ENCODE data around the gene LIN52.

LIN52 gene

GRCh38 chr14:74127634-74128033 is 42.9 kb downstream of the LIN52 start:
- ChIA-PET POLR2A (ENCODE audit: low non-redundant PET) (no interaction called here), CTCF (no interaction called here)
- TF ChIP-seq CTCF (conservative IDR thresholded peaks at IDR 0.05; ENCODE audit: low read depth), result no peak
- no peak overlapping the region for H3K27ac ChIP-seq
- no peak for DNase-seq (ENCODE audit: low spot score)

- CTCF ChIA-PET, result interaction anchor here (0.7 kb wide), 1 partner anchor 74 kb away, joined by 4 read pairs; no protein-coding TSS in a partner anchor
- TF ChIP-seq CTCF (conservative IDR thresholded peaks at IDR 0.05; ENCODE audit: low read depth), result no peak
- POLR2A ChIA-PET (ENCODE audit: low non-redundant PET), result no interaction called here
- DNase-seq (ENCODE audit: low spot score), result no peak
- H3K27ac ChIP-seq, result no peak overlapping the region
Observed at GRCh38 chr14:74133833-74134481, 49.2 kb downstream of the LIN52 start.

GRCh38 chr14:74134484-74134883 is 49.7 kb downstream of the LIN52 start:
- no peak for DNase-seq (ENCODE audit: low spot score)
- TF ChIP-seq CTCF (conservative IDR thresholded peaks at IDR 0.05; ENCODE audit: low read depth), result no peak
- no peak overlapping the region for H3K27ac ChIP-seq
- CTCF ChIA-PET, result no interaction called here
- POLR2A ChIA-PET (ENCODE audit: low non-redundant PET), result no interaction called here

- DNase-seq (ENCODE audit: low spot score), result no peak
- POLR2A ChIA-PET (ENCODE audit: low non-redundant PET), result no interaction called here
- TF ChIP-seq CTCF (conservative IDR thresholded peaks at IDR 0.05; ENCODE audit: low read depth), result no peak
- CTCF ChIA-PET, result no interaction called here
- H3K27ac ChIP-seq, result no peak overlapping the region
Observed at GRCh38 chr14:74135426-74135825, 50.7 kb downstream of the LIN52 start.

- ChIA-PET POLR2A (ENCODE audit: low non-redundant PET) (no interaction called here), CTCF (no interaction called here)
- TF ChIP-seq CTCF (conservative IDR thresholded peaks at IDR 0.05; ENCODE audit: low read depth), result no peak
- DNase-seq (ENCODE audit: low spot score), result no peak
- no peak overlapping the region for H3K27ac ChIP-seq
Observed at GRCh38 chr14:74140374-74140850, 55.7 kb downstream of the LIN52 start.

GRCh38 chr14:74141703-74142102 is 56.9 kb downstream of the LIN52 start:
- ChIA-PET POLR2A (ENCODE audit: low non-redundant PET) (no interaction called here), CTCF (no interaction called here)
- no peak for DNase-seq (ENCODE audit: low spot score)
- no peak overlapping the region for H3K27ac ChIP-seq
- no peak for TF ChIP-seq CTCF (conservative IDR thresholded peaks at IDR 0.05; ENCODE audit: low read depth)

All from RWPE1 (cell line).